Middle frontal gyrus (tissue), 1 donor: ENCODE data around the gene RAP2C.

Experiments used
- DNase-seq: peaks from one replicate; pipeline ENCODE4 v3.0.0-alpha.2; 2015; ENCODE audit warnings: low spot score; ENCODE audit errors: extremely low spot score

Gene RAP2C

GRCh38 chrX:132219343-132219768 lies at the start of gene RAP2C:
Gene RAP2C (minus strand): TSS chrX:132219447. CDS start chrX:132217268, 2,179 bp downstream.
- no peak for DNase-seq

GRCh38 chrX:132267392-132267791 lies 48.1 kb upstream of the RAP2C start:
- no peak for DNase-seq

- DNase-seq = no peak
These were observed 47.5 kb upstream of the RAP2C start for GRCh38 chrX:132266583-132267355.

GRCh38 chrX:132263127-132263526 lies 43.9 kb upstream of the RAP2C start:
- DNase-seq = no peak

GRCh38 chrX:132258509-132258908 lies 39.3 kb upstream of the RAP2C start:
- DNase-seq = no peak

- DNase-seq = no peak
These were observed 37.9 kb upstream of the RAP2C start for GRCh38 chrX:132257116-132257515.

GRCh38 chrX:132236121-132236520 lies 16.9 kb upstream of the RAP2C start:
- no peak for DNase-seq

GRCh38 chrX:132235488-132235887 lies 16.2 kb upstream of the RAP2C start:
- DNase-seq = no peak

GRCh38 chrX:132231587-132231986 lies 12.3 kb upstream of the RAP2C start:
- DNase-seq = no peak

GRCh38 chrX:132227383-132228112 lies 8.3 kb upstream of the RAP2C start:
- no peak for DNase-seq

GRCh38 chrX:132226169-132226568 lies 6.9 kb upstream of the RAP2C start:
- no peak for DNase-seq

- DNase-seq = peak; percentile 12
These were observed 991 bp downstream of the RAP2C start for GRCh38 chrX:132218100-132218812.

- DNase-seq = peak; percentile 8
These were observed 1.8 kb downstream of the RAP2C start for GRCh38 chrX:132217203-132218073.

GRCh38 chrX:132216806-132217202 lies 2.4 kb downstream of the RAP2C start:
- no peak for DNase-seq

GRCh38 chrX:132216283-132216682 lies 3.0 kb downstream of the RAP2C start:
- no peak for DNase-seq

GRCh38 chrX:132214518-132214917 lies 4.7 kb downstream of the RAP2C start:
- no peak for DNase-seq

- DNase-seq = no peak
These were observed 9.7 kb downstream of the RAP2C start for GRCh38 chrX:132209527-132209926.

GRCh38 chrX:132208422-132208821 lies 10.8 kb downstream of the RAP2C start:
- no peak for DNase-seq

GRCh38 chrX:132207996-132208395 lies 11.3 kb downstream of the RAP2C start:
- no peak for DNase-seq

GRCh38 chrX:132206259-132206658 lies 13.0 kb downstream of the RAP2C start:
- no peak for DNase-seq

- no peak for DNase-seq
These were observed 14.6 kb downstream of the RAP2C start for GRCh38 chrX:132204629-132205028.
